ENCODE measurements around the gene CCL11. TPM values are rescaled to one million over a fixed set of nuclear protein-coding genes. Genes with fewer than 3 reads are reported as not detected.

Gene CCL11
- total RNA-seq, 4 donors from 2014 or later = not detected

Other genes with a start within 250 kb of the CCL11 start
- gene CCL2, start 30.5 kb upstream of the CCL11 start, total RNA-seq = 10 to 100 TPM in 2 of 4 donors, 1 to 10 TPM in 2; 7.1 to 26.9 (median 14.0) TPM
- gene CCL7, start 15.5 kb upstream of the CCL11 start, total RNA-seq = 1 to 10 TPM in 1 of 4 donors, not detected in 3; 1.5 TPM
- gene CCL8, start 33.7 kb downstream of the CCL11 start, total RNA-seq = 1 to 10 TPM in 1 of 4 donors, under 1 TPM in 1, not detected in 2; 0.64 to 2.2 TPM
- 1 to 10 TPM in 1 of 4 donors, not detected in 3; 1.6 TPM for gene CCL13, start 70.7 kb downstream of the CCL11 start, total RNA-seq
- gene CCL1, start 77.5 kb downstream of the CCL11 start, total RNA-seq = not detected